GM21367 (cell line): ENCODE data around the gene NME9.
"Not testable (repeated sequence)": the region's sequence is repeated elsewhere in the genome, so short reads cannot be mapped to it uniquely, and the experiment has no call there.

Experiments used
- ATAC-seq: cut with Tn5 transposase; IDR thresholded peaks from one replicate; pipeline ENCODE4 v1.9.1; 2021; ENCODE audit not compliant: unreplicated experiment

Gene NME9, protein sequence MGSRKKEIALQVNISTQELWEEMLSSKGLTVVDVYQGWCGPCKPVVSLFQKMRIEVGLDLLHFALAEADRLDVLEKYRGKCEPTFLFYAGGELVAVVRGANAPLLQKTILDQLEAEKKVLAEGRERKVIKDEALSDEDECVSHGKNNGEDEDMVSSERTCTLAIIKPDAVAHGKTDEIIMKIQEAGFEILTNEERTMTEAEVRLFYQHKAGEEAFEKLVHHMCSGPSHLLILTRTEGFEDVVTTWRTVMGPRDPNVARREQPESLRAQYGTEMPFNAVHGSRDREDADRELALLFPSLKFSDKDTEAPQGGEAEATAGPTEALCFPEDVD

GRCh38 chr3:138329127-138329983 is at the start of gene NME9:
NME9 (minus strand) TSS chr3:138329851; CDS start chr3:138329335, 516 bp downstream.
- peak; percentile 82 for ATAC-seq

- ATAC-seq: no peak
Measured at GRCh38 chr3:138378990-138379389, 49.3 kb upstream of the NME9 start.

DNA sequence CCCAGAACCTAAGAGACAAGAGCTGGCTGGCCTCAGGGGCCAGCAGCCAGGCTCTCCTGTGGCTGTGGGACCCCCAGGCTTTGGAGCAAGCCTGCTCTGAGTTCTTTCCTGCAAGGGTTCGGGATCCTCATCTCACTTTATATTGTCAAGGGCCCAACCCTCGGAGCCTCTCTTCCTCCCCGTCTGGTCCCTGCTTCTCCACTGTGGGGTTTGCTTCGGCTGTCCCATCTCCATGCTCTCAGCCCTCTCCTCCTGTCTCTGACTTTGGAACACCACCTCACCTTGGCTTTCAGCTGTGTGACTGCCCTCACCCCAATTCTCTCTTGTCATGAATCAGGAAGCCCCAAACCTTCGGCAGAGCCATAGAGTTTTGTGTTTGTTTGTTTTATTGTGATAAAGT is 48.7 kb upstream of the NME9 start:
- no peak for ATAC-seq

DNA sequence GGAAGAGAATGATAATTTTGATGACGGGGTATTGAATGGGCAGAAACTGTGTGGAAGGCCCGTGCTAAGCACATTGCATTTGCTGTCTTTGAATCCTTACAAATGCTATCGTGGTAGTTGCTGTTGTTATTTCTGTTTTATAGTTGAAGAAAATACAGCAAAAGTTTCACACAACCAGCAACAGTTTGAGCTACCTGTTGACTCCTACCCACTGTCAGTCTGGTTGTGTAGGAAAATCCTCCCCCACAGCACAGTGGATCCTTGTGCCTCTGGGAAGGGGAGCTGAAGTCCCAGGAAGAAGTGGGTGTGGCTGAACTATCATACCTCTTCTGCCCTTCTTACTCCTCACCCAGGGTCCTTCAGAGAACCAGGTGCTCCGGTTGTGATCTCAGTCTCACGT is 48.2 kb upstream of the NME9 start:
- no peak for ATAC-seq

GRCh38 chr3:138377212-138377611 is 47.6 kb upstream of the NME9 start:
- not testable (repeated sequence) for ATAC-seq

GRCh38 chr3:138376663-138377062 is 47.0 kb upstream of the NME9 start:
- ATAC-seq: no peak

DNA sequence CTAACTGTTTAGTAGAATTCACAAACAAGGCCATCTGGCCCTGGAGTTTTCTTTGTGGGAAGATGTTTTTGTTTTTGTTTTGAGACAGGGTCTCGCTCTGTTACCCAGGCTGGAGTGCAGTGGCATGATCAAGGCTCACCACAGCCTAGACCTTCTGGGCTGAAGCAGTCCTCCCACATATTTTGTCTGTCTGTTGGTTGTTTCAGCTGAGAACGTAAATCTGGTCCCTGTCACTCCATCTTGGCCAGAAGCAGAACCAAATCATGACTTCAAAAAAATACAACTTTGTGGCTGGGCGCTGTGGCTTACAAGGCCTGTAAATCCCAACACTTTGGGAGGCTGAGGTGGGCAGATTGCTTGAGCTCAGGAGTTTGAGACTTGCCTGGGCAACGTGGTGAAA is 45.8 kb upstream of the NME9 start:
- no peak for ATAC-seq

- ATAC-seq: no peak
Measured at GRCh38 chr3:138374573-138375134, 45.0 kb upstream of the NME9 start.

GRCh38 chr3:138373736-138374094 is 44.1 kb upstream of the NME9 start:
- ATAC-seq: no peak

GRCh38 chr3:138373087-138373735 is 43.6 kb upstream of the NME9 start:
- ATAC-seq: no peak

GRCh38 chr3:138371070-138371965 is 41.7 kb upstream of the NME9 start:
- peak; percentile 99 for ATAC-seq

GRCh38 chr3:138370321-138370720 is 40.7 kb upstream of the NME9 start:
- ATAC-seq: no peak

DNA sequence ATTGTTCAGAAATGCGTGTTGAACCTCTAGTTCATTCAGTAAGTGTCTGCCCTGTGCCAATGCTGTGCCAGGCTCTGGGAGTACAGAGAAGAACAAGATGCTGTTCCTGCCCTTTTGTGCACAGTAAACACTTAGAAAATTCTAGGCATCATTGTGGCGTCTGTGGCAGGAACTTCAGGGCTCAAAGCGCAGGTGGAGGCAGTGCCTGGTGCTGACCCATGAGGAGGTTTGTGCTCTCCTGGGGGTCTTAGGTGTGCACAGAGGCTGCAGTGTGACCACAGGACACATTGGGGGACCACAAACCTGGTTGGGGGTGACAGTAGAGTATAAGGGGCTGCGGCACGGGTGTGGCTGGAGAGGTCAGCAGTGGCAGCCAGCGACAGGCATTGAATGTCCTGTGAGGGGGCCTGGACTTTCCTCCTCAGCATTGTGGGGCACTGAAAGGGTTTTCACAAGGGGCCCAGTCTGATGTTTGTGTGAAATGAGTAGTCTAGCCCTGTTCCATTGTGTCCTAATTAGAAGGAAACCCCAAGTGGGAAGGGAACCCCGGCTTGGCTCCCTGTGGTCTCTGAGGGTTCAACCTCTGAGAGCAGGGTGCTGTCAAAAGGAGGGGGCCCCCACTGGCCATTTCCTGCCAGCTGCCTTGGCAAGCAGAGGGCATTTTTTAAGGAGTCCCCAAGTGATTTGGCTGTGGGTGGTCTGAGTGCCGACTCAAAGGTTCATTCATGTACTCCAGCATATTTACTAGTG is 39.7 kb upstream of the NME9 start:
- no peak for ATAC-seq

GRCh38 chr3:138367911-138368310 is 38.3 kb upstream of the NME9 start:
- ATAC-seq: no peak

GRCh38 chr3:138367326-138367850 is 37.7 kb upstream of the NME9 start:
- no peak for ATAC-seq

- ATAC-seq: no peak
Measured at GRCh38 chr3:138366006-138366759, 36.5 kb upstream of the NME9 start.

DNA sequence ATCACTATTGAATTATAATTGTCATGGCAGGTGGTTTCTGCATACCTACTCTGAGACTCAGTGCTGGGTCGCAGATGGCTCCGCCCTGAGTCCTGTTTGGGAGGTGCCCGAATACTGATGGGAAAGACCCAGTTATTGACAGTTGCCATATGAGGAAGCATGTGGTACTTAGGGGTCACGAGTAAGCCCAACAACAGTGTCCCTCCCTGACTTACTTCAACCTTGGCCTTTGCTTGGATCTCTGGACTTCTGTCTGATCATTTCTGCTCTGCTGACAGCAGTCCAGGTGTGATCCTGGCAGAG is 35.6 kb upstream of the NME9 start:
- ATAC-seq: no peak

DNA sequence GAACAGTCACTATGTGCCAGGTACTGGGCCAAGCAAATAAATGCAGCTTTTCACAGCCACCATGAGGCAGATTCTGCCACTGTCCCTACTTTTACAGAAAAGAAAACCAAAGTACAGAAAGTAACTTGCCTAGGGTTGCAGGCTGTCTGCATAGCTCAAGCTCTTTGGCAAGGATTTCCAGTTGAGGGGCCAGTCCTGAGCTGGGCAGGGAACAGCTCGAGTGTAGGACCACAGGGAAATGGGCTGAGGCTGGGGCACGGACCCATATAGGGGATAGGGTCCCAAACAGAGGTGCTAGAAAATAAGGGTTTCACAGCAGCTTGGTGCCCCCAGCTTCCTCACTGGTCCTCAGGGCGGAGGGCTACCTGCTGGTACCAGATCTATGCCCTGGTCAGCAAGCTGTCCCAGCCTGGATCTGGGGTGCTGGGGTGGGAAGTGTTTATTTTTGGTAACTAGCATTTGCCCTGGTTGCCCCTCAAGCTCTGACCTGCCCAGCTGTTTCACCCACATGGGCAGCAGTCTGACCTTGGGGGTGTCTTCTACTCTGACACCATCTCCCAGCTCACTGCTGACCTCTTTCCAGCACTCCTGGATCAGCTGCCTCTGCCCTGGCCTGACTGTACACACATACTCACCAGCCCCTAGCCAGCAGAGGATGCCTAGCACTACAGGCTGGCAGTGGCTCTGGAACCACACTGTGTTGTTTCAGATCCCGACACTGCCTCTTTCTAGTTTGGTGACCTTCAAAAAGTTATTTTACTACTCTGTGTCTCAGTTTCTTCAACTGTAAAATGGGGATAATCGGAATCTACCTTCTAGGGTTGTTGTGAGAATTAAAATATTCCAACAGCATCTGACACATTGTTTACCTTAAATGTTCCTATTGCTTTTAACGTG is 35.0 kb upstream of the NME9 start:
- no peak for ATAC-seq
